SK-N-SH treated with all-trans-retinoic acid at 6 μM for 48 hours (cell line): ENCODE results near the gene SLC13A4.

Experiments
- ATAC-seq: fragments of 200-7000 bp; cut with Tn5 transposase; 3 replicates; pipeline ENCODE4 v1.9.1; 2020; ENCODE audit warnings: mild to moderate bottlenecking, moderate library complexity
- ARNTL ChIP-seq: fragments of 450-650 bp; formaldehyde crosslinking; IDR thresholded peaks from 2 replicates; pipeline ENCODE4 v1.5.0; 2020; ENCODE audit warnings: low read depth, mild to moderate bottlenecking, moderate library complexity, borderline replicate concordance
- BACH2 ChIP-seq: fragments of 250-450 bp; sonication (Bioruptor Pico); IDR thresholded peaks from 2 replicates; pipeline ENCODE4 v1.9.0; 2021; ENCODE audit warnings: mild to moderate bottlenecking, borderline replicate concordance
- CSDC2 ChIP-seq: fragments of 250-450 bp; sonication (Bioruptor Pico); IDR thresholded peaks from 2 replicates; pipeline ENCODE4 v1.5.0; 2020; ENCODE audit warnings: mild to moderate bottlenecking, moderate library complexity
- ESRRG ChIP-seq: fragments of 250-450 bp; sonication (Bioruptor Pico); IDR thresholded peaks from 2 replicates; pipeline ENCODE4 v1.6.1; 2021; ENCODE audit warnings: mild to moderate bottlenecking
- GLIS3 ChIP-seq: fragments of 250-450 bp; sonication (Bioruptor Pico); IDR thresholded peaks from 2 replicates; pipeline ENCODE4 v1.5.0; 2020; ENCODE audit warnings: mild to moderate bottlenecking, moderate library complexity
- ISL1 ChIP-seq: fragments of 250-450 bp; sonication (Bioruptor Pico); IDR thresholded peaks from 2 replicates; pipeline ENCODE4 v2.1.2; 2022; ENCODE audit warnings: mild to moderate bottlenecking, moderate library complexity
- OSR1 ChIP-seq: fragments of 250-450 bp; sonication (Bioruptor Pico); IDR thresholded peaks from 2 replicates; pipeline ENCODE4 v1.8.0; 2022; ENCODE audit warnings: moderate library complexity, mild to moderate bottlenecking, inconsistent platforms
- RARB ChIP-seq: fragments of 250-450 bp; sonication (Bioruptor Pico); IDR thresholded peaks from 2 replicates; pipeline ENCODE4 v1.8.0; 2021; ENCODE audit warnings: mild to moderate bottlenecking, moderate library complexity
- SNAI2 ChIP-seq: fragments of 250-450 bp; sonication (Bioruptor Pico); IDR thresholded peaks from 2 replicates; pipeline ENCODE4 v1.5.0; 2020; ENCODE audit warnings: mild to moderate bottlenecking, moderate library complexity
- TOX ChIP-seq: fragments of 250-450 bp; sonication (Bioruptor Pico); IDR thresholded peaks from 2 replicates; pipeline ENCODE4 v1.8.0; 2021; ENCODE audit warnings: mild to moderate bottlenecking, moderate library complexity, borderline replicate concordance
- ZC3H10 ChIP-seq: fragments of 250-450 bp; sonication (Bioruptor Pico); IDR thresholded peaks from 2 replicates; pipeline ENCODE4 v1.5.1; 2021; ENCODE audit warnings: mild to moderate bottlenecking, moderate library complexity
- ZFP3 ChIP-seq: fragments of 250-450 bp; sonication (Bioruptor Pico); IDR thresholded peaks from 2 replicates; pipeline ENCODE4 v1.5.0; 2020; ENCODE audit warnings: mild to moderate bottlenecking, moderate library complexity
- ZFP30 ChIP-seq: fragments of 450-650 bp; formaldehyde crosslinking; IDR thresholded peaks from 2 replicates; pipeline ENCODE4 v1.5.0; 2022; ENCODE audit warnings: mild to moderate bottlenecking, moderate library complexity
- ZNF70 ChIP-seq: fragments of 450-650 bp; formaldehyde crosslinking; IDR thresholded peaks from 2 replicates; pipeline ENCODE4 v1.5.0; 2020; ENCODE audit warnings: mild to moderate bottlenecking, moderate library complexity
- ZNF8 ChIP-seq: fragments of 450-650 bp; formaldehyde crosslinking; IDR thresholded peaks from 2 replicates; pipeline ENCODE4 v1.5.0; 2020; ENCODE audit warnings: mild to moderate bottlenecking, moderate library complexity
- TF ChIP-seq, protein P1 (sequence below): fragments of 250-450 bp; sonication (Bioruptor Pico); IDR thresholded peaks from 2 replicates; pipeline ENCODE4 v1.5.1; 2021; ENCODE audit warnings: mild to moderate bottlenecking, moderate library complexity
- TF ChIP-seq, protein P2 (sequence below): fragments of 250-450 bp; sonication (Bioruptor Pico); IDR thresholded peaks from 2 replicates; pipeline ENCODE4 v1.5.1; 2020; ENCODE audit warnings: low read depth, mild to moderate bottlenecking, moderate library complexity
- TF ChIP-seq, protein P3 (sequence below): fragments of 250-450 bp; sonication (Bioruptor Pico); IDR thresholded peaks from 2 replicates; pipeline ENCODE4 v1.8.0; 2020; ENCODE audit warnings: mild to moderate bottlenecking, moderate library complexity, borderline replicate concordance

Gene SLC13A4

DNA sequence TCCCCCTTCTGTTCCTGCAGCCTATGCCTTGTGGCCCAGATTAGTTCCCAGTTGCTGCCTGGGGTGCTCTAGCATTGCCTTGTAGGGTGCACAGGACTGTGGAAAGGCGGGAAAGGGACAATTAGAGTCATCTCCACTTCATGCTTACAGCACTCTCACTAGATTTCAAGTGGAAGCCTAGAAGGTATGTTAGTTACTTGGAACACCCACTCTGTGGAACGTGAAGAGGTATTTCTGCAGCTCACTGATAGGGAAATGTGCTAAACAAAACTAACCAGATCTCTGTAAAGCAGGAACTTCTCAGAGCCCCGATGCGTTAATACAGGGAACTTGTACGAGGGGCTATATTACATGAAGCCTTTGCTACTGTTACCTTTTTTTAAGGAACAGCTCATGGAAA lies 46.2 kb downstream of the SLC13A4 start:
- TF ChIP-seq GLIS3: no peak
- TF ChIP-seq, protein P1, sequence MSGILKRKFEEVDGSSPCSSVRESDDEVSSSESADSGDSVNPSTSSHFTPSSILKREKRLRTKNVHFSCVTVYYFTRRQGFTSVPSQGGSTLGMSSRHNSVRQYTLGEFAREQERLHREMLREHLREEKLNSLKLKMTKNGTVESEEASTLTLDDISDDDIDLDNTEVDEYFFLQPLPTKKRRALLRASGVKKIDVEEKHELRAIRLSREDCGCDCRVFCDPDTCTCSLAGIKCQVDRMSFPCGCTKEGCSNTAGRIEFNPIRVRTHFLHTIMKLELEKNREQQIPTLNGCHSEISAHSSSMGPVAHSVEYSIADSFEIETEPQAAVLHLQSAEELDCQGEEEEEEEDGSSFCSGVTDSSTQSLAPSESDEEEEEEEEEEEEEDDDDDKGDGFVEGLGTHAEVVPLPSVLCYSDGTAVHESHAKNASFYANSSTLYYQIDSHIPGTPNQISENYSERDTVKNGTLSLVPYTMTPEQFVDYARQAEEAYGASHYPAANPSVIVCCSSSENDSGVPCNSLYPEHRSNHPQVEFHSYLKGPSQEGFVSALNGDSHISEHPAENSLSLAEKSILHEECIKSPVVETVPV (CRISPR knock-in tag): no peak
- no peak for TF ChIP-seq ARNTL (CRISPR knock-in tag)
- TF ChIP-seq ESRRG (CRISPR knock-in tag): no peak
- TF ChIP-seq CSDC2 (CRISPR knock-in tag): no peak
- TF ChIP-seq ZFP3 (CRISPR knock-in tag): no peak
- no peak for TF ChIP-seq RARB (CRISPR knock-in tag)
- no peak for TF ChIP-seq SNAI2
- TF ChIP-seq ZC3H10 (CRISPR knock-in tag): no peak
- TF ChIP-seq ZNF8 (CRISPR knock-in tag): no peak
- no peak for TF ChIP-seq ZNF70 (CRISPR knock-in tag)
- TF ChIP-seq ZFP30 (CRISPR knock-in tag): no peak
- TF ChIP-seq, protein P2, sequence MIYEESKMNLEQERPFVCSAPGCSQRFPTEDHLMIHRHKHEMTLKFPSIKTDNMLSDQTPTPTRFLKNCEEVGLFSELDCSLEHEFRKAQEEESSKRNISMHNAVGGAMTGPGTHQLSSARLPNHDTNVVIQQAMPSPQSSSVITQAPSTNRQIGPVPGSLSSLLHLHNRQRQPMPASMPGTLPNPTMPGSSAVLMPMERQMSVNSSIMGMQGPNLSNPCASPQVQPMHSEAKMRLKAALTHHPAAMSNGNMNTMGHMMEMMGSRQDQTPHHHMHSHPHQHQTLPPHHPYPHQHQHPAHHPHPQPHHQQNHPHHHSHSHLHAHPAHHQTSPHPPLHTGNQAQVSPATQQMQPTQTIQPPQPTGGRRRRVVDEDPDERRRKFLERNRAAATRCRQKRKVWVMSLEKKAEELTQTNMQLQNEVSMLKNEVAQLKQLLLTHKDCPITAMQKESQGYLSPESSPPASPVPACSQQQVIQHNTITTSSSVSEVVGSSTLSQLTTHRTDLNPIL (CRISPR knock-in tag): no peak
- no peak for ATAC-seq

DNA sequence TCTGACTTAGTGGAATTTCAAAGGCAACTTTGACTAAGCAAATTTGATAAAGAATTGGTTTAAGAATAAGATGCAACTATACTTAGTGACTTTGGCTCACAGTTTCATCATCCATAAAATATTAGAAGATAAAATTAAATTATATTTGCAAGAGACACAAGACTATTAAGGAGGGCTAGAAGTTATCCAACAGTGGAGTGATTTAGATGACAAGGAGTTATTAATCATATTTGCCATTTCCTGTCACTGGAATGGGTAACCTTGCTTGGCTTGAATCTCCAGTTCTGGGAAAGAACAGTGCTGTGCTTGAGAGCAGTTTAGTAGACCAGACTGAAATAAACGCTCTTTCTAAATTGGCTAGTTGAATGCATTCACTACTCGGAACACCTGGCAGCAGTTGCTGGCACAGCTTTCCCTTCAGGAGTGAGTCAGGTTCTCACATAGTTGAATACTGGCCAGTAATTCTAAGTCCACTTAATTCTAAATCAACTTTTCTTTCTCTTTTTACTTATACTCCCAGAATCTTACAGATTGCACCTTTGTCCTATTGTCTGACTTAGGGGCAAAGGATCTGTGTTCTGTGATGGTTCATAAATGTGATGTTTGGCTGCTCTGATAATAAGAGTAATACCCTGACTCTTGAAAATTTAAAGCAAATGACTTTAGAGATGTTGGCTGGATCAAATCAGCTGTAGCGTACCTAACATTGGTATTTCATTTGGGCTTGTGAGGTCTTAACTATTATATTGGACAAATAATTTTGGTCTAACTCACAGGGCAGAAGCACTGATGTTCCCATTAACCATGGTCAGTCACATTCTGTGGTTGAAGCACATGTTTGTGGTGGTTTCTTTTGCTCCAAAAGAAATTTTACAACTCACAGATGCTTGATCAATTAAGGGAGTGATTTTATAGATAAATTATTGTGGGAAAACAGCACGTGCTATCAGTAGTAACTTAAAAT lies 49.1 kb downstream of the SLC13A4 start:
- peak; percentile 85 for ATAC-seq
- TF ChIP-seq CSDC2 (CRISPR knock-in tag) (0 out of 2 replicates have a peak, but pooled peaks have one; percentile 50), SNAI2 (peak; percentile 23; the same call in 1 of the 2 replicates), ISL1 (peak; percentile 91), ZFP3 (CRISPR knock-in tag) (no peak), ZC3H10 (CRISPR knock-in tag) (peak; percentile 61; the same call in 1 of the 2 replicates), BACH2 (no peak)
- TF ChIP-seq, protein P3, sequence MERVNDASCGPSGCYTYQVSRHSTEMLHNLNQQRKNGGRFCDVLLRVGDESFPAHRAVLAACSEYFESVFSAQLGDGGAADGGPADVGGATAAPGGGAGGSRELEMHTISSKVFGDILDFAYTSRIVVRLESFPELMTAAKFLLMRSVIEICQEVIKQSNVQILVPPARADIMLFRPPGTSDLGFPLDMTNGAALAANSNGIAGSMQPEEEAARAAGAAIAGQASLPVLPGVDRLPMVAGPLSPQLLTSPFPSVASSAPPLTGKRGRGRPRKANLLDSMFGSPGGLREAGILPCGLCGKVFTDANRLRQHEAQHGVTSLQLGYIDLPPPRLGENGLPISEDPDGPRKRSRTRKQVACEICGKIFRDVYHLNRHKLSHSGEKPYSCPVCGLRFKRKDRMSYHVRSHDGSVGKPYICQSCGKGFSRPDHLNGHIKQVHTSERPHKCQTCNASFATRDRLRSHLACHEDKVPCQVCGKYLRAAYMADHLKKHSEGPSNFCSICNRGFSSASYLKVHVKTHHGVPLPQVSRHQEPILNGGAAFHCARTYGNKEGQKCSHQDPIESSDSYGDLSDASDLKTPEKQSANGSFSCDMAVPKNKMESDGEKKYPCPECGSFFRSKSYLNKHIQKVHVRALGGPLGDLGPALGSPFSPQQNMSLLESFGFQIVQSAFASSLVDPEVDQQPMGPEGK (CRISPR knock-in tag): peak; percentile 10; the same call in 1 of the 2 replicates
- TF ChIP-seq, protein P2 (CRISPR knock-in tag): 0 out of 2 replicates have a peak, but pooled peaks have one; percentile 19

DNA sequence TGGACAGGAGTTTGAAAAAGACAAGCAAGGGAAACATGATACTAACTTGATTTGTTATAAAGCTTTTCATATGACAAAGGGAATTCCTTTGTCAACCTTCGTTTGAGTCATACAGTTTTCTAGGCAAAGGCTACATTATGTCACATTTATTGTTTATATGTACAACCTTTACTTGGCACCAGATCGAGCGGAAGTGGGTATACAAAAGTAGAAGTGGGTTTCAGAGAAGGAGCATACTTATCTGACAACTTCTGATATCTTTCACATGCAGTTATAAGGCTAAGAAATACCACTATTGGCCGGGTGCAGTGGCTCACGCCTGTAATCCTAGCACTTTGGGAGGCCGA lies 54.7 kb downstream of the SLC13A4 start:
- no peak for TF ChIP-seq BACH2
- TF ChIP-seq ISL1: peak; percentile 25; the same call in 1 of the 2 replicates
- TF ChIP-seq, all 23 proteins: peak for 1
- ATAC-seq: peak; percentile 74

DNA sequence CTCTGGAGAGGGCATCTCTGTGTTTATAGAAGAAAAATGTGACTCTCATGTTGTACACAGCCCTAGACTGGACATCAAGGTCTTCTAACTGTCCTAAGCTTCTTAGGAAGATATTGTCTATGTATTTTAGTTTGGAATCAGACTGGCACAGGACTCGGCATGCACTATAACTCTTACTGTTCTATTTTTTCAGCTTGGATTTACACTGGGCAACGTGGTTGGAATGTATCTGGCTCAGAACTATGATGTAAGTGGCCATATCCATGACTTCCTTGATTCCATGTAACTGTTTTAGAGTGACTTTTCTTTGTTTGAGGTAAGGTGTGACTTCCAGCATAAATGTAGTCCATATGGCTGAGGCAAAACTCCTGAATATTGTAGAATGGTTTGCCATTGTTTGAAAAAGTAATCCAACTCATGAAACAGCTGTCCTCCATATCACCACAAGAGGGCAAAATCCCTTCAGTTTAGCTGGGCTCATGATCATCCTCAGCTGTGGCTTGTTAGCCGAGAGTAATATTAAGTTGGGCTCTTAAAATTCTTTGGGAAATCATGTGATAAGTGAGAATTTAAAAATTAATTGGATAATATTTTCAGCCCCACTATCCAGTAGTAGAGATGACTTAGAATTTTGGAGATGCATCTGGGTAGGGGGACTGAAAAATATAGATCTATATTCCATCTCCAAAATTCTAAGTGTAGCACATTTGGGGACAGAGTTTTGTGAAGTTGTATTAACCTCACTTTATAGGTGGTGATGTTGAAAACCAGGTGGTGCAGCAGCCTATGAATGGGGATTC lies 55.2 kb downstream of the SLC13A4 start:
- TF ChIP-seq ESRRG (CRISPR knock-in tag) (no peak), CSDC2 (CRISPR knock-in tag) (no peak), ZFP3 (CRISPR knock-in tag) (no peak), ARNTL (CRISPR knock-in tag) (no peak), SNAI2 (no peak), OSR1 (CRISPR knock-in tag) (no peak), ZNF8 (CRISPR knock-in tag) (no peak), TOX (CRISPR knock-in tag) (no peak)
- TF ChIP-seq, protein P1 (CRISPR knock-in tag): no peak
- ATAC-seq: peak; percentile 88
